BLaER1 treated with 17β-estradiol and CSF1 and Interleukin-3, amounts not matched to agents 10 nM and 100 nM (cell line): ENCODE measurements around the gene PIH1D1.

ENCODE experiments used
- H3K27ac ChIP-seq, 11 experiments: shearing (Covaris generic); formaldehyde crosslinking; 2 replicates each; pipeline ENCODE4 v1.8.1; 2022
- H3K27me3 ChIP-seq, 11 experiments: shearing (Covaris generic); formaldehyde crosslinking; 2 replicates each; pipeline ENCODE4 v1.8.1; 2022
- H3K36me3 ChIP-seq, 11 experiments: shearing (Covaris generic); formaldehyde crosslinking; 2 replicates each; pipeline ENCODE4 v1.8.1; 2022
- H3K4me1 ChIP-seq, 10 experiments: shearing (Covaris generic); formaldehyde crosslinking; 2 replicates each; pipeline ENCODE4 v1.8.1; 2022
- H3K4me2 ChIP-seq, 11 experiments: shearing (Covaris generic); formaldehyde crosslinking; 2 replicates each; pipeline ENCODE4 v1.8.1; 2022
- H3K4me3 ChIP-seq, 10 experiments: shearing (Covaris generic); formaldehyde crosslinking; 2 replicates each; pipeline ENCODE4 v1.8.1; 2022
- H3K9ac ChIP-seq, 11 experiments: shearing (Covaris generic); formaldehyde crosslinking; 2 replicates each; pipeline ENCODE4 v1.8.1; 2022
- H3K9me3 ChIP-seq, 11 experiments: shearing (Covaris generic); formaldehyde crosslinking; replicated peaks in 1 of 11; 2 replicates each; pipeline ENCODE4 v1.8.1; 2022
- H4K20me1 ChIP-seq, 11 experiments: shearing (Covaris generic); formaldehyde crosslinking; 2 replicates each; pipeline ENCODE4 v1.8.1; 2022
- Cebpa-rat ChIP-seq, 11 experiments: shearing (Covaris generic); IDR thresholded peaks; 2 replicates each; pipeline ENCODE4 v1.8.1; 2022

Gene PIH1D1

DNA sequence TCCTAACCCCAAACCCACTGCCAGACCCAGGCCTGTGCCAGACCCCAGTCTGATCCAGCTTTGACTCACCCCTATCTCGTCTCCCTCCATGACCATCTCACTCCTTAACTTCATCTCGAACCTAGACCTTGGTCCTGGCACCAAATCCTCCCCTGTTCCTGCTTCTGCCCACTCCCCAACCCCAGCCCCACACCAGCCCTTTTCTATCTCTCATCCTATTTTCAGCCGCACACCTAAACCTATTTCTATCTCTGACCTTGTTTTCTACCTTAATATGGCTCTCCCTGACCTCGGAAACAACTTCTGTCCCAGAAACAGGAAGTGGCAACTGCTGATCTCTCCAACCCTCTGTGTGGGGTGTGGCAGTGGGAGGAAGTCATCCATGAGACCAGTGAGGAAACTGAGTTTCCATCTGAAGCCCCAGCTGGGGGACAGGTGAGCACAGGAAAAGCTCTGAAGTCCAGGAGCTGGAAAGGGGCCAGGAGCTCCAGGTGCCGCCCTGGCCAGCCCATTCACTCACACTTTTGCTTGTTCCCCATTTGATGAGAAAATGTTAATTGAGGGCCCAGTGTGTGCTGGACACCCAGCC, 42.1 kb downstream of the PIH1D1 start:
- Histone ChIP-seq H3K4me2 (peak overlapping the region; percentile 85 to 99 (median 93)), H3K27ac (peak overlapping the region; percentile 59 to 89 (median 81); a peak in 21 of 22 replicates), H3K4me3 (peak overlapping the region in 7 of 10 experiments; percentile 8 to 50 (median 36); a peak in 11 of 20 replicates), H4K20me1 (no peaks in the 10 kb centered on the region), H3K36me3 (no peaks in the 10 kb centered on the region), H3K4me1 (peaks cover 81 to 100% (median 99%) of the 10 kb centered on the region in 10 experiments), H3K9ac (peak overlapping the region; percentile 34 to 71 (median 61); a peak in 19 of 22 replicates), H3K27me3 (no peaks in the 10 kb centered on the region), H3K9me3 (no peaks in the 10 kb centered on the region)
- no peak for TF ChIP-seq Cebpa-rat (IDR thresholded peaks at IDR 0.05)

DNA sequence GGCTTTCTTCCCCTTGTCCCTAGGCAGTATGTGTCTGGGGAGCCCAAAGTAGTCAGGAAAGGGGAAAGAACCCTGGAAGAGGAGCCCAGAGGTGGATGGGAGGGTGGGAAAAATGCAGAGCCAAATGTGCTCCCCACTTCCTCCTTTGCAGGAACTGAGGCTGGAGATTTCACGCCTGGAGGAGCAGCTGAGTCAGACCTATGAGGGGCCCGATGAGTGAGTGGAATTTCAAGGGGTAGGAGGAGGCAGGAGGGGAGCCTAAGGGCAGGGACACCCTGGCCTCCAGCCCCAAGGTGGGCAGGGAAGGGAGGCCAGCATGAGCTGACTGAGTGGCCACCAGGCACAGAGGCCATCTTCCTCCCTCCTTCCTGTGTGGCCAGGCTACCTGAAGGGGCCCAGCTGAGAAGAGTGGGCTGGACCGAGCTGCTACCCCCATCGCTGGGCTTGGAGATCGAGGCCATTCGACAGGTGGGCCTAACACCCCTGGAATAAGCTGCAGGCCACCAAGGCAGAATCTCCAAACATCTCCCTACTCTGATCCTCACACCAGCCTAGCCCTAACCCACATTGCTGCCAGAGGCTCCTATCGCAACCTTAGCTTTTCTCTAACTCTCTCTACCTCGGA, 42.7 kb downstream of the PIH1D1 start:
- peak overlapping the region; percentile 85 to 99 (median 93) for H3K4me2 ChIP-seq

DNA sequence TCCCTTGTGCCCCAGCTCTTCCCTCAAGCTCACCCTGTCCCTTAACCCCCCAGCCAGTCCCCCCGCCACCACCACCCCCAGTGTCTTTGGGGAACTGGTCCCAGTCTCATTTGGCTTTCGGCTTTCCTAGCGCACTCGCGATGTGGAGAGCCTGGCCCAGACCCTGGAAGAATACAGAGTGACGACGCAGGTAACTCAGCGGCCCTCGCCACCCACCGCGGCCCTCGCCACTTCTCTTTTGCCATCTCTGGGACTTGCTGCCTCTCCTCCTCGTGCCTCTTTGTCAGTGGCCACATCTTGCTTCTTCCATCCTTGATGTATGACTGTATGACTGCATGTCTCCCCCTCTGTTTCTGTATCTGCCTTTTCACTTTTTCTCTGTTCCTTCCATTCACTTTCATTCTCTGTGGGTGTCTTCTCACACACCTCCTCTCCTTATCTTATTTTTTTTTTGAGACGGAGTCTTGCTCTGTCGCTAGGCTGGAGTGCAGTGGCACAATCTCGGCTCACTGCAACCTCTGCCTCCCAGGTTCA, 44.1 kb downstream of the PIH1D1 start:
- H3K4me2 ChIP-seq, result peak overlapping the region; percentile 85 to 99 (median 93)
- H3K9me3 ChIP-seq, result no peaks in the 10 kb centered on the region
- H3K9ac ChIP-seq, result no peak overlapping the region
- H4K20me1 ChIP-seq, result no peaks in the 10 kb centered on the region
- H3K4me3 ChIP-seq, result no peak overlapping the region
- H3K36me3 ChIP-seq, result no peaks in the 10 kb centered on the region
- H3K27ac ChIP-seq, result peak overlapping the region in 3 of 11 experiments; percentile 74 to 85 (median 81); a peak in 3 of 22 replicates
- no peak for TF ChIP-seq Cebpa-rat (IDR thresholded peaks at IDR 0.05)
- peaks cover 73 to 100% (median 99%) of the 10 kb centered on the region in 10 experiments for H3K4me1 ChIP-seq
- H3K27me3 ChIP-seq, result no peaks in the 10 kb centered on the region

More for the DNA sequence above, 42.7 kb downstream of the PIH1D1 start:
- Histone ChIP-seq H3K4me1 (peaks cover 75 to 100% (median 99%) of the 10 kb centered on the region in 10 experiments), H3K9ac (peak overlapping the region; percentile 34 to 71 (median 61); a peak in 19 of 22 replicates), H3K36me3 (no peaks in the 10 kb centered on the region), H3K4me3 (peak overlapping the region in 7 of 10 experiments; percentile 8 to 50 (median 36); a peak in 11 of 20 replicates), H4K20me1 (no peaks in the 10 kb centered on the region), H3K27me3 (no peaks in the 10 kb centered on the region), H3K9me3 (no peaks in the 10 kb centered on the region), H3K27ac (peak overlapping the region; percentile 59 to 89 (median 81); a peak in 21 of 22 replicates)
- TF ChIP-seq Cebpa-rat (IDR thresholded peaks at IDR 0.05), result no peak

DNA sequence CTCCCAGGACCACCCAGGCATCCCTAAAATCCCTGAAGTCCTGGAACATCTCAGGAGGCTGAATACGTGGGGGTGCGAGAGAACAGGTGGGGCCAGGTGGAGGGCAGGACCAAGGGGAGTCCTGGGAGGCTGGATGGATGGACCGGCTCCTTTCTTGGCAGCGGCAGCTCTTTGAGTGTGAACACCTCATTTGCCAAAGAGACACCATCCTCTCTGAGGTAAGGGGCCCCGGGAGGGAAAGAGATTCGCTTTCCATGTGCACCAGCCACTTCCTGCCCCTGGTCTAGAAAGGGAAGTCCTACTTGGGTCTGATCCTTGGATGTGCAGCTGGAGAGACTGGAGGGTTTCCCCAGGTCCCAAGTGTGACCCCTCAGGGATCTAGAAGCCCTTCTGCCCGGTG, 44.5 kb downstream of the PIH1D1 start:
- peaks cover 71 to 100% (median 99%) of the 10 kb centered on the region in 10 experiments for H3K4me1 ChIP-seq
- no peak for TF ChIP-seq Cebpa-rat (IDR thresholded peaks at IDR 0.05)
- H3K9me3 ChIP-seq, result no peaks in the 10 kb centered on the region
- no peaks in the 10 kb centered on the region for H3K27me3 ChIP-seq
- H3K9ac ChIP-seq, result no peak overlapping the region
- peak overlapping the region; percentile 85 to 99 (median 93); a peak in 21 of 22 replicates for H3K4me2 ChIP-seq
- no peaks in the 10 kb centered on the region for H3K36me3 ChIP-seq
- H3K27ac ChIP-seq, result no peak overlapping the region
- no peak overlapping the region for H3K4me3 ChIP-seq
- H4K20me1 ChIP-seq, result no peaks in the 10 kb centered on the region

DNA sequence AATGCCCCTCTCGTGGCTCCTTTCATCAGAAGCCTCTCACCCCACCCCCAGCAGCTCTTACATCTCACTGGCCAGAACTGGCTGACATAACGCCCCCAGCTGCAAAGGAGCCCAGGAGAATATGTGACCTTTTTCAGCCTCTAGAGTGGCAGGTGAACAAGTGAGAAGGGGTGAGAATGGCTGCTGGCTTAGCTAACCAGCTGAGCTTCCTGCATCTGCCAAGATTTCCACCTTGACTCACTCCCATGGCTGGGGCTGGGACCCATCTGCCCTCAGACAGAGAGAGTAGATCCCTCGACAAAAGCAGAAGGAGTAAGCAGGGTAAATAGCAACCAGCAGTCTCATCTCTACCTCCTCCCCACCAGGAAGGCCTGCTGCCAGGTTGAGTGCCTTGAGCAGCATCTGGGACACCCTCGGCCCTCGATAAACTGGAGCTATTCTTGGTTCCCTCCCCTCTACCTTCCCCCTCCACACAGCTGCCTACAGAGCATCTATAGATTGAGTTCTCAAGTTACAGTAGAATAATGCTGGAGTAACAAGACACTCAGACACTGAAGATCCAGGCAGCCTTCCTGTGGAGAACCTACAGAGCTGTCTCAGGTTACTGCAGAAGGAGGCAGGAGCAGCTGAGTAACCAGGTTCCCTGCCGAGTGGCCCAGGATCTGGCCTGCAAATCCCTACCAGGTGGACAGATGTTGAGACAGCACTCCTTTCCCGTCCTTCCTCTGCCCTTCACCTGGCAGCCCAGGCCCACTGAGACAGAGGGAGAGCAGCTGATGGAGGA, 48.0 kb downstream of the PIH1D1 start:
- Histone ChIP-seq H3K4me3 (no peak overlapping the region), H3K27ac (peak overlapping the region in 8 of 11 experiments; percentile 24 to 75 (median 64); a peak in 16 of 22 replicates), H4K20me1 (no peaks in the 10 kb centered on the region), H3K4me1 (peaks cover 36 to 87% (median 77%) of the 10 kb centered on the region in 10 experiments), H3K4me2 (peak overlapping the region; percentile 15 to 95 (median 73)), H3K36me3 (no peaks in the 10 kb centered on the region), H3K9me3 (no peaks in the 10 kb centered on the region), H3K27me3 (no peaks in the 10 kb centered on the region), H3K9ac (peak overlapping the region in 8 of 11 experiments; percentile 1 to 67 (median 48); a peak in 12 of 22 replicates)
- peak in 1 of 11 experiments; percentile 69; a peak in 1 of 22 replicates for TF ChIP-seq Cebpa-rat (IDR thresholded peaks at IDR 0.05)

- Histone ChIP-seq H3K4me3 (no peak overlapping the region), H3K27ac (no peak overlapping the region), H3K4me1 (peaks cover 15 to 79% (median 63%) of the 10 kb centered on the region in 10 experiments), H3K9me3 (no peaks in the 10 kb centered on the region), H3K4me2 (peak overlapping the region in 1 of 11 experiments; percentile 48; a peak in 1 of 22 replicates), H3K36me3 (no peaks in the 10 kb centered on the region), H3K9ac (no peak overlapping the region), H4K20me1 (no peaks in the 10 kb centered on the region), H3K27me3 (peaks cover 0 to 4% (median 0%) of the 10 kb centered on the region in 11 experiments; a peak in 3 of 22 replicates)
- TF ChIP-seq Cebpa-rat (IDR thresholded peaks at IDR 0.05), result no peak
Measured at GRCh38 chr19:49400029-49400428, 51.6 kb downstream of the PIH1D1 start.

DNA sequence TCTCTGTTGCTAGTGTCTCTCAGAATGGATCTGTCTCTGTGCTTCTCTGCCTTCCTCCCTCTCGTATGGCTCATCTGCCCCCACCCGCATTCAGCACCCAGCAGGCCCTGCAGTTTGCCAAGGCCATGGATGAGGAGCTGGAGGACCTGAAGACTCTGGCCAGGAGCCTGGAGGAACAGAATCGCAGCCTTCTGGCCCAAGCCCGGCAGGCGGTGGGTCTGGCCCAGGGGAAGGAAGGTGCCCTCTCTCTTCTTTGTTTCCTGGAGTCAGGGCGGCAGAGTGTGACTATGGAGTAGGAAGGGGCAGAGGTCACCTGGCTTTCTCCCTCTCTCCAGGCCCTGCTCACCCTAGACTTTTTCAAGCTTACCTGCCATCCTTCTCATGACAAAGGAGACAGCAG, 52.7 kb downstream of the PIH1D1 start:
- Histone ChIP-seq H3K4me3 (no peak overlapping the region), H3K9me3 (no peaks in the 10 kb centered on the region), H3K36me3 (no peaks in the 10 kb centered on the region), H3K27me3 (peaks cover 0 to 4% (median 0%) of the 10 kb centered on the region in 11 experiments; a peak in 3 of 22 replicates), H3K9ac (peak overlapping the region in 4 of 11 experiments; percentile 2 to 24 (median 6); a peak in 3 of 22 replicates), H3K4me1 (peaks cover 15 to 70% (median 57%) of the 10 kb centered on the region in 10 experiments), H3K4me2 (peak overlapping the region in 9 of 11 experiments; percentile 29 to 70 (median 49); a peak in 18 of 22 replicates), H4K20me1 (no peaks in the 10 kb centered on the region), H3K27ac (no peak overlapping the region; a peak in 2 of 22 replicates)
- TF ChIP-seq Cebpa-rat (IDR thresholded peaks at IDR 0.05), result no peak

DNA sequence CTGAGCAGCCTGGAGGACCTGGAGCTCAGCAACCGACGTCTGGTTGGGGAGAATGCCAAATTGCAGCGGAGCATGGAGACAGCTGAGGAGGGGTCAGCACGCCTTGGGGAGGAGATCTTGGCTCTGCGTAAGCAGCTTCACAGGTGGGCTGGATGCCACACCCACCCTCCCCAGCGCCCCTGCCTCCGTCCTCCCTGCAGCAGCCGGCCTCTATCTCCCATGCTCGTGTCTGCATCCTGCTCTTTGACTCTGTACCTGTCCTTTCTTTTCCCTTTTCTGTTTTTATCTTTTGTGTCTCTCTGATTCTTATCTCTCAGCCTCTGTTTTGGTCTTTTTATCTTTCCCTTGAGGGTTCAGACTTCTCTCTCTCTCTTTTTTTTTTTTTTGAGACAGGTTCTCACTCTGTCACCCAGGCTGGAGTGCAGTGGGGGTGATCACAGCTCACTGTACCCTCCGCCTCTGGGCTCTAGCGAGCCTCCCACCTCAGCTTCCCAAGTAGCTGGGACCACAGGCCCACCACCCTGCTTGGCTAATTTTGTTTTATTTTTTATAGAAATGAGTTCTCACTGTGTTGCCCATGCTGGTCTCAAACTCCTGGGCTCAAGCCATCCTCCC, 53.5 kb downstream of the PIH1D1 start:
- Histone ChIP-seq H3K4me2 (peak overlapping the region in 9 of 11 experiments; percentile 29 to 70 (median 49); a peak in 18 of 22 replicates), H3K36me3 (no peaks in the 10 kb centered on the region), H3K4me1 (peaks cover 7 to 70% (median 51%) of the 10 kb centered on the region in 10 experiments; a peak in 19 of 20 replicates), H4K20me1 (no peaks in the 10 kb centered on the region), H3K27me3 (peaks cover 0 to 4% (median 0%) of the 10 kb centered on the region in 11 experiments; a peak in 4 of 22 replicates), H3K27ac (no peak overlapping the region), H3K4me3 (no peak overlapping the region), H3K9ac (peak overlapping the region in 5 of 11 experiments; percentile 2 to 57 (median 24); a peak in 2 of 22 replicates), H3K9me3 (no peaks in the 10 kb centered on the region)
- no peak for TF ChIP-seq Cebpa-rat (IDR thresholded peaks at IDR 0.05)
